GM21515 (cell line): ENCODE data around the gene PARP14.
A peak's percentile ranks its signal among the peaks of the same experiment; 100 is the strongest.
"Not testable (repeated sequence)": the region's sequence is repeated elsewhere in the genome, so short reads cannot be mapped to it uniquely, and the experiment has no call there.

Experiments
- ATAC-seq: cut with Tn5 transposase; IDR thresholded peaks from one replicate; pipeline ENCODE4 v1.9.1; 2021; ENCODE audit not compliant: unreplicated experiment

Gene PARP14

GRCh38 chr3:122680475-122681283 is at the start of gene PARP14:
Gene PARP14 (plus strand): TSS chr3:122680839. CDS start chr3:122680884, 45 bp downstream.
- ATAC-seq, result peak; percentile 44

- ATAC-seq, result no peak
Measured at GRCh38 chr3:122635789-122636188, 44.9 kb upstream of the PARP14 start.

- ATAC-seq, result no peak
Measured at GRCh38 chr3:122636697-122637096, 43.9 kb upstream of the PARP14 start.

- ATAC-seq, result no peak
Measured at GRCh38 chr3:122640437-122640999, 40.1 kb upstream of the PARP14 start.

GRCh38 chr3:122642935-122643334 is 37.7 kb upstream of the PARP14 start:
- peak; percentile 82 for ATAC-seq

GRCh38 chr3:122646146-122646988 is 34.3 kb upstream of the PARP14 start:
- ATAC-seq, result no peak

GRCh38 chr3:122651233-122651907 is 29.3 kb upstream of the PARP14 start:
- not testable (repeated sequence) for ATAC-seq

- not testable (repeated sequence) for ATAC-seq
Measured at GRCh38 chr3:122651962-122652361, 28.7 kb upstream of the PARP14 start.

GRCh38 chr3:122658336-122658735 is 22.3 kb upstream of the PARP14 start:
- ATAC-seq, result not testable (repeated sequence)

GRCh38 chr3:122660297-122660974 is 20.2 kb upstream of the PARP14 start:
- no peak for ATAC-seq

- no peak for ATAC-seq
Measured at GRCh38 chr3:122661633-122662032, 19.0 kb upstream of the PARP14 start.

- no peak for ATAC-seq
Measured at GRCh38 chr3:122662505-122662904, 18.1 kb upstream of the PARP14 start.

- ATAC-seq, result no peak
Measured at GRCh38 chr3:122665226-122665786, 15.3 kb upstream of the PARP14 start.

GRCh38 chr3:122665881-122666280 is 14.8 kb upstream of the PARP14 start:
- ATAC-seq, result no peak

- ATAC-seq, result peak; percentile 67
Measured at GRCh38 chr3:122668930-122669730, 11.5 kb upstream of the PARP14 start.

- ATAC-seq, result no peak
Measured at GRCh38 chr3:122671553-122671952, 9.1 kb upstream of the PARP14 start.

- no peak for ATAC-seq
Measured at GRCh38 chr3:122674339-122674738, 6.3 kb upstream of the PARP14 start.

GRCh38 chr3:122676759-122677158 is 3.9 kb upstream of the PARP14 start:
- no peak for ATAC-seq

- no peak for ATAC-seq
Measured at GRCh38 chr3:122677216-122677615, 3.4 kb upstream of the PARP14 start.
